D721Med (cell line): ENCODE data around the gene ERCC3.
"Not testable (repeated sequence)": the region's sequence is repeated elsewhere in the genome, so short reads cannot be mapped to it uniquely, and the experiment has no call there.

Experiments
- DNase-seq: peaks from one replicate; pipeline ENCODE4 v3.0.0; 2011; ENCODE audit warnings: low spot score; ENCODE audit not compliant: insufficient read length
- FAIRE-seq: peaks from 2 replicates; lab custom pipeline; 2011; peaks lifted over from hg19 to GRCh38; lab: Jason Lieb, UNC
- TF ChIP-seq, protein P1 (sequence below): IDR thresholded peaks from 2 replicates; pipeline ENCODE4 v1.5.1; 2012; ENCODE audit warnings: mild to moderate bottlenecking, control low read depth; ENCODE audit not compliant: insufficient read depth; ENCODE audit errors: missing control alignments

The ERCC3 gene

DNA sequence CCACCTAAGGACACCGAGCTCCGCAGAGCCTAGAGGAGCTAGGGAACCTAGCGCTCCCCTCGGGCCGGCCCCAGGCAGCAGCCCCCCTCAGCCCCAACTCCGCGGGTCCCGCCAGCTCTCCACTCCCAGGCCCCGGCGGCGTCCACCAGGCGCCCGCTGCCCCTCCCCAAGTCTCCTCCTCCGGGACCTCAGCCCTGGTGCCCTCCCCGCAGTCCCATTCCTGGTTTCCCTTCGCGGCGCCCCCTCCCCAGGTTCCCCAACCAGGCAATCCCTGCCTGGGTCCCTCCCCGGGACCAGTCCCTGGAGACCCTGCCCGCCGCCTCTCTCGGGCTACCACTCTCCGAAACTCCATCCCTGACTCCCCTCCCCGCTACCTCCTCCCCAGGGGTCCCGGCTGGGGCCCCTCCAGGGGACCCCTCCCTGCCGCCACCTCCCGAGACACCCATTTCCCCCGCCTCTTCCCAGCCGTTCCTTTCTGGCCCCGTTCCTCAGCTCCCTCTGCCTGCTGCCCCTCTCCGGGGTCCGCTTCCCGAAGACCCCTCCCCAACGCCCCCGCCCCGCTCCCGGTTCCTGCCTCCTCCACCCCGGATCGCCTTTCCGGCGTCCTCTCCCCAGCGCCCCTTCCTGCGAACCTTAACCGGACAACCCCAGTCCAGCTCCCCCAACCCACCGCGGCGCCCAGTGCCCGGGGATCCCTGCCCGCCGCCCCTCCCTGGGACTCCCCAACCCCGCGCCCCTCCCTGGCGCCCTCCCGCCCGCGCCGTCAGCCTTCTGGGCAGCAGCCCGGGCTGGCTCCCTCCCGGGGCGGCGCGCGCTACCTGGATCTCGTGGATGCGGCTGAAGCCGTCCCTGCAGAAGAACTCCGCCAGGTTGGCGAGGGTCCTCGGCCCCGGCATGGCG lies 74.5 kb downstream of the ERCC3 start:
- TF ChIP-seq, protein P1, sequence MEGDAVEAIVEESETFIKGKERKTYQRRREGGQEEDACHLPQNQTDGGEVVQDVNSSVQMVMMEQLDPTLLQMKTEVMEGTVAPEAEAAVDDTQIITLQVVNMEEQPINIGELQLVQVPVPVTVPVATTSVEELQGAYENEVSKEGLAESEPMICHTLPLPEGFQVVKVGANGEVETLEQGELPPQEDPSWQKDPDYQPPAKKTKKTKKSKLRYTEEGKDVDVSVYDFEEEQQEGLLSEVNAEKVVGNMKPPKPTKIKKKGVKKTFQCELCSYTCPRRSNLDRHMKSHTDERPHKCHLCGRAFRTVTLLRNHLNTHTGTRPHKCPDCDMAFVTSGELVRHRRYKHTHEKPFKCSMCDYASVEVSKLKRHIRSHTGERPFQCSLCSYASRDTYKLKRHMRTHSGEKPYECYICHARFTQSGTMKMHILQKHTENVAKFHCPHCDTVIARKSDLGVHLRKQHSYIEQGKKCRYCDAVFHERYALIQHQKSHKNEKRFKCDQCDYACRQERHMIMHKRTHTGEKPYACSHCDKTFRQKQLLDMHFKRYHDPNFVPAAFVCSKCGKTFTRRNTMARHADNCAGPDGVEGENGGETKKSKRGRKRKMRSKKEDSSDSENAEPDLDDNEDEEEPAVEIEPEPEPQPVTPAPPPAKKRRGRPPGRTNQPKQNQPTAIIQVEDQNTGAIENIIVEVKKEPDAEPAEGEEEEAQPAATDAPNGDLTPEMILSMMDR: no peak
- FAIRE-seq (no peak), DNase-seq (no peak)

DNA sequence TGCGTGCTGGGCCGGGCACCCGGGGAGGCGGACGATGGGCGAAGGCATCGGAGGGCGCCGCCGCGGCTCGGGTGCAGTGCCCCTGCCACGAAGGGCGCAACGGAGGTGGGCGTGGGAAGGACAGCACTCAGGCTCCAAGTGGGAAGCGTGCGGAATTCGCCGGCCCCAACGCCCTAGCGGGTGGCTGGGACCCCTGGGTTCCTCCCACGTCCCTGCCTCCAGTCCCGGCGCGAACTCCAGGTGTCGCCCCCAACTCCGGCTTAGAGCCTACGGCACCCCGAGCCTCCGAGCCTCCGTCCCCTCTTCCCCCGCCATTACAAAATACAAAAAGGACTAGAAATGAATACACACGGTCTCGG lies 75.2 kb downstream of the ERCC3 start:
- TF ChIP-seq, protein P1: no peak
- FAIRE-seq (no peak), DNase-seq (no peak)

DNA sequence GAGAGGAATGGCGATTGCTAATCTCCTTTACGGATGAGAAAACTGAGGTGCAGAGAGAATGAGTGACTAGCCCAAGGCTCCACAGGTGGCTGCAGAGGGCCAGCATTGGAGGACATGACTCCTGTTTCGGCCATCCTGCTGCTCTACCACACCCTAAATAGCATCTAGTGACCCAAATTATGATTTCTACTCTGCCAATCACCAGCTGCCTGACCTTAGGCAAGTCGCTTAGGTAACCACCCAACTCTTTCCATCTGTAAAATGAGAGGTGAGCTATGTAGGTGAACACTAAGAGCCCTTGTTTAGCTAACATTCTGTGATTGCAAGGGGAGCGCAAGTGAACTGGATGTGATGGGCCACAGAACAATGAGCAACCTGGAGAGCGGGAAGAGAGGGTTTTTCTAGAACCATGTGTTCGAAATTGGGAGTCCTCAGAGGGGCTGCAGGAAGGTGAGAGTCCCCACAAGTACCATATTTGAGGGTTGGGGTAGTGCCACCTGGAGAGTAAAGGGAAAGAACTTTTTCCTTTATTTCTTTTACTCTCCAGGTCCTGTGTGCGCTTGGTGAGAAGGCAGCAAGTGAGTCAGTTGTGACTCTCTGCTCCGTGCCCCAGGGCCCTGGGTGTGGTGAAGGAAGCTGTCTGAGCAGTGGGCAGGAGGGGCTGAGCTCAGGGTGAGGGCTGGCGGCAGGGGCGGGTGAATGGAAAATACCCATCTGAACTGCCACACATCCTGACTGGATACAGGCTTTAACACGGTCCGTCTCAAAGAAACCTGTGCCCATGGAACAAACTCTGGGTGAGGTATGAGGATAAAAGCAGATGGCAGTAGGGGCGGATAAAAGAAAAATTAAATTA lies 76.2 kb downstream of the ERCC3 start:
- DNase-seq (no peak), FAIRE-seq (no peak)
- TF ChIP-seq, protein P1: no peak

DNA sequence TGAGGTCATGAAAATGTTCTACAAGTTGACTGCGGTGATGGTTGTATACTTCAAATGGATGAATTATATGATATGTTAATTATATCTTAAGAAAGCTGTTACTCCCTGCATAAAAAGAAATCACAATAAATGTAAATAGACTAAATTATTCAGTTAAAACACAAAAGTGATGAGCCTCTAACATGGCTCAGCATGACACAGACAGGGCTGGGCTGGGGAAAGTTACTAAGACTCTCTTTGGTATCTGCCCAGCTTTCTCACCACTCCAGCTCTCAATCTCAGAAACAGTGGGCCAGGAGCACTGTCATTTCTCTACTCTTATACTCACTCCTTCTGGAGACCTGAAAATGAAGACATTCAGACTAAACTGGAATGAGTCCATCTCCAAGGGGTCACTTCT lies 77.4 kb downstream of the ERCC3 start:
- TF ChIP-seq, protein P1: no peak
- no peak for FAIRE-seq

DNA sequence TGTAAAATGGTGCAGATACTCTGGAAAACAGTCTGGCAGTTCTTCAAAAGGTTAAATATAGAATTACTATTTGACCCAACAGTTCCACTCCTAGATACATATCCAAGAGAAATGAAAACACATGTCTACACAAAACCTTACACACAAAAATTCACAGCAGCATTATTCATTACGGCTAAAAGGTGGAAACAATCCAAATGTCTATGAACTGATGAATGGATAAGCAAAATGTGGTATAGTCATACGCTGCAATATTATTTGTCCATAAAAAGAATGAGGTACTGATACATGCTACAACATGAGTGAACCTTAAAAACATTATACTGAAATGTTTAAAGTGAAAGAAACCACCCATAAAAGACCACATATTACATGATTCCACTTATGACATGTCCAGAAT lies 77.8 kb downstream of the ERCC3 start:
- TF ChIP-seq, protein P1: no peak
- no peak for FAIRE-seq

More for the DNA sequence above, 77.4 kb downstream of the ERCC3 start:
- no peak for DNase-seq

DNA sequence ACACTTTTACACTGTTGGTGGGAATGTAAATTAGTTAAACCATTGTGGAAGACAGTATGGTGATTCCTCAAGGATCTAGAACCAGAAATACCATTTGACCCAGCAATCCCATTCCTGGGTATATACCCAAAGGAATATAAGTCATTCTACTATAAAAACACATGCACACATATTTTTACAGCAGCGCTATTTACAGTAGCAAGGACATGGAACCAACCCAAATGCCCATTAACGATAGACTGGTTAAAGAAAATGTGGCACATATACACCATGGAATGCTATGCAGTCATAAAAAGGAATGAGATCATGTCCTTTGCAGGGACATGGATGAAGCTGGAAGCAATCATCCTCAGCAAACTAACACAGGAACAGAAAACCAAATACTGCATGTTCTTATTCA lies 79.7 kb downstream of the ERCC3 start:
- not testable (repeated sequence) for FAIRE-seq, DNase-seq

More for the DNA sequence above, 77.8 kb downstream of the ERCC3 start:
- no peak for DNase-seq

DNA sequence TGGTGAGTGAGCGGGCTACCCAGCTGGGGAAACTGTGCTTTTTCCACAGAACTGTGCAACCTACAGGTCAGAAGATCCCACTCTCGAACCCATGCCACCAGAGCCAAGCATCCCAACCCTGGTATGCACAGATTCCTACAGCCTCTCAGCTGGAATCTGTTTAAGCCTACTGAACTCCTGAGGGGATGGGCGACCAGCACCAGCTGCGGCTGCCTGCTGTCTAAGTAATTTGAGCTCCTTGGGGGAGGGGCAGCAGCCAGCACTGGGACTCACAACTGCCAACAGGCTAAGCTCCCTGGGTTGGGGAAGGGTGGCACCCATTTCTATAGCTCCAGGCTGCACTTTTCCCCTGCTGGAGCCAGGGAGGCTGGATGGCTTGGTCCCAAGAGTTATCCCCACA lies 85.6 kb downstream of the ERCC3 start:
- FAIRE-seq: no peak
- TF ChIP-seq, protein P1: no peak
- DNase-seq: no peak
